OCI-LY1 (cell line): Measurements from ENCODE around the gene PPP4R3A.
"Not testable (repeated sequence)": the region's sequence is repeated elsewhere in the genome, so short reads cannot be mapped to it uniquely, and the experiment has no call there.

Experiments
- H2AFZ ChIP-seq: fragments of 200-600 bp; sonication (generic), shearing (Covaris generic); 2 replicates; pipeline ENCODE4 v1.6.0; 2014; ENCODE audit warnings: antibody characterized with exemption, mild to moderate bottlenecking, low read length
- H3F3A ChIP-seq: fragments of 200-600 bp; sonication (generic), shearing (Covaris generic); 2 replicates; pipeline ENCODE4 v1.6.0; 2014; ENCODE audit warnings: mild to moderate bottlenecking, antibody characterized with exemption, low read length, moderate library complexity; ENCODE audit not compliant: insufficient read depth
- H3K27ac ChIP-seq: fragments of 200-600 bp; sonication (generic); 2 replicates; pipeline ENCODE4 v1.5.1; 2014; ENCODE audit warnings: low read length, mixed run types, mild to moderate bottlenecking, low read depth; ENCODE audit not compliant: poor library complexity, severe bottlenecking
- H3K27me3 ChIP-seq: fragments of 200-600 bp; sonication (generic); 2 replicates; pipeline ENCODE4 v1.6.0; 2014; ENCODE audit warnings: antibody characterized with exemption, mild to moderate bottlenecking, low read length, moderate library complexity; ENCODE audit not compliant: insufficient read depth
- H3K36me3 ChIP-seq: fragments of 200-600 bp; sonication (generic); 2 replicates; pipeline ENCODE4 v1.6.1; 2014; ENCODE audit warnings: mild to moderate bottlenecking, antibody characterized with exemption, low read length, moderate library complexity, mixed read lengths; ENCODE audit not compliant: insufficient read depth
- H3K4me1 ChIP-seq: fragments of 200-600 bp; sonication (generic); 2 replicates; pipeline ENCODE4 v1.5.1; 2014; ENCODE audit warnings: mild to moderate bottlenecking, low read length, moderate library complexity; ENCODE audit not compliant: insufficient read depth, severe bottlenecking
- H3K4me2 ChIP-seq: fragments of 200-600 bp; sonication (generic), shearing (Covaris generic); 2 replicates; pipeline ENCODE4 v1.6.1; 2014; ENCODE audit warnings: low read length
- H3K4me3 ChIP-seq: fragments of 200-600 bp; sonication (generic); 2 replicates; pipeline ENCODE4 v1.5.1; 2014; ENCODE audit warnings: low read length, low read depth, mild to moderate bottlenecking, mixed read lengths; ENCODE audit not compliant: poor library complexity, severe bottlenecking
- H3K79me2 ChIP-seq: fragments of 200-600 bp; shearing (Covaris generic); 2 replicates; pipeline ENCODE4 v1.6.1; 2016; ENCODE audit warnings: mixed run types, low read length, mixed read lengths; ENCODE audit not compliant: insufficient read depth
- H3K9ac ChIP-seq: fragments of 200-600 bp; sonication (generic), shearing (Covaris generic); 2 replicates; pipeline ENCODE4 v1.6.1; 2014; ENCODE audit warnings: mild to moderate bottlenecking, low read length, mixed read lengths
- H3K9me2 ChIP-seq: fragments of 200-600 bp; sonication (generic), shearing (Covaris generic); 2 replicates; pipeline ENCODE4 v1.6.1; 2014; ENCODE audit warnings: low read depth, mild to moderate bottlenecking, low read length, mixed read lengths
- H3K9me3 ChIP-seq: fragments of 200-600 bp; shearing (Covaris generic); 2 replicates; pipeline ENCODE4 v1.6.1; 2014; ENCODE audit warnings: low read length, mixed read lengths
- H4K20me1 ChIP-seq: fragments of 200-600 bp; sonication (generic), shearing (Covaris generic); 2 replicates; pipeline ENCODE4 v1.6.0; 2016; ENCODE audit warnings: mild to moderate bottlenecking, low read length; ENCODE audit not compliant: insufficient read depth
- CTCF ChIP-seq: fragments of 200-600 bp; sonication (generic), shearing (Covaris generic); IDR thresholded peaks from 2 replicates; pipeline ENCODE4 v1.5.1; 2017; ENCODE audit warnings: mild to moderate bottlenecking, antibody characterized with exemption, low read length, moderate library complexity, mixed read lengths
- EZH2 ChIP-seq: fragments of 200-600 bp; sonication (generic), shearing (Covaris generic); IDR thresholded peaks from 2 replicates; pipeline ENCODE4 v1.8.0; 2017; ENCODE audit warnings: borderline replicate concordance, mixed run types, mild to moderate bottlenecking, antibody characterized with exemption, low read length, moderate library complexity, mixed read lengths

PPP4R3A gene

GRCh38 chr14:91496790-91497189, 13.3 kb downstream of the PPP4R3A start:
- Histone ChIP-seq H4K20me1 (no peaks in the 10 kb centered on the region), H3K4me1 (peaks cover 68% of the 10 kb centered on the region), H3K4me3 (peak overlapping the region; percentile 38), H3F3A (no peaks in the 10 kb centered on the region), H3K79me2 (peaks cover 97% of the 10 kb centered on the region), H3K9me2 (no peaks in the 10 kb centered on the region), H3K27me3 (no peaks in the 10 kb centered on the region), H3K36me3 (peaks cover 22% of the 10 kb centered on the region), H3K9me3 (no peaks in the 10 kb centered on the region), H2AFZ (no peak overlapping the region), H3K27ac (peak overlapping the region; percentile 79), H3K4me2 (peak overlapping the region; percentile 43), H3K9ac (no peak overlapping the region; the same call in 1 of the 2 replicates)
- TF ChIP-seq CTCF: no peak
- TF ChIP-seq EZH2: no peak

GRCh38 chr14:91494392-91495065, 15.6 kb downstream of the PPP4R3A start:
- Histone ChIP-seq H3K4me1 (peaks cover 74% of the 10 kb centered on the region), H3K36me3 (peaks cover 18% of the 10 kb centered on the region; the same call in 1 of the 2 replicates), H3K79me2 (peaks cover 95% of the 10 kb centered on the region), H3K4me2 (peak overlapping the region; percentile 43), H3K27ac (peak overlapping the region; percentile 79)
- H3K27me3 ChIP-seq, H3K9me2 ChIP-seq, H4K20me1 ChIP-seq, H2AFZ ChIP-seq, H3F3A ChIP-seq, H3K9me3 ChIP-seq, H3K9ac ChIP-seq, H3K4me3 ChIP-seq: not testable (repeated sequence)

DNA sequence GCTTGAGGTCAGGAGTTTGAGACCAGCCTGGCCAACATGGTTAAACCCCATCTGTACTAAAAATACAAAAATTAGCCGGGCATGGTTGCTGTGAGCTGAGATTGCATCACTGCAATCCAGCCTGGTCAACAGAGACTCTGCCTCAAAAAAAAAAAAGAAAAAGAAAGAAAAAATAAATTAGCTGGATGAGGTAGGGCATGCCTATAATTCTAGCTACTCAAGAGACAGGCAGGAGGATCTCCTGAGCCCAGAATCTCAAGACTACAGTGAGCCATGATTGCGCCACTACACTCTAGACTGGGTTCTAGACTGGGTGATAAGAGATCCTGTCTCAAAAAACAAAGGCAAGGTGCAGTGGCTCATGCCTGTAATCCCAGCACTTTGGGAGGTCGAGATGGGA, 16.9 kb downstream of the PPP4R3A start:
- Histone ChIP-seq H4K20me1 (no peaks in the 10 kb centered on the region), H3K27me3 (no peaks in the 10 kb centered on the region), H3K9me3 (no peaks in the 10 kb centered on the region), H3K4me2 (no peak overlapping the region), H3K9me2 (no peaks in the 10 kb centered on the region), H3F3A (no peaks in the 10 kb centered on the region), H3K4me3 (no peak overlapping the region), H3K36me3 (peaks cover 23% of the 10 kb centered on the region), H3K27ac (peak overlapping the region; percentile 30), H3K9ac (no peak overlapping the region), H2AFZ (no peak overlapping the region), H3K79me2 (peaks cover 93% of the 10 kb centered on the region), H3K4me1 (peaks cover 70% of the 10 kb centered on the region)
- TF ChIP-seq CTCF (no peak), EZH2 (no peak)

GRCh38 chr14:91484744-91485143, 25.4 kb downstream of the PPP4R3A start:
- Histone ChIP-seq H3K9me2 (no peaks in the 10 kb centered on the region), H2AFZ (no peak overlapping the region), H3K27me3 (no peaks in the 10 kb centered on the region), H3K4me2 (no peak overlapping the region), H3F3A (no peaks in the 10 kb centered on the region), H3K4me3 (no peak overlapping the region), H3K4me1 (no peaks in the 10 kb centered on the region), H3K9ac (no peak overlapping the region), H3K79me2 (peaks cover 38% of the 10 kb centered on the region), H3K36me3 (peaks cover 93% of the 10 kb centered on the region), H4K20me1 (no peaks in the 10 kb centered on the region), H3K27ac (no peak overlapping the region), H3K9me3 (no peaks in the 10 kb centered on the region)
- TF ChIP-seq CTCF (no peak), EZH2 (no peak)
